RPMI7951 (cell line): Measurements from ENCODE around the gene PIF1. TPM values are rescaled to one million over a fixed set of nuclear protein-coding genes. Genes with fewer than 3 reads are reported as not detected.
"Not testable (repeated sequence)": the region's sequence is repeated elsewhere in the genome, so short reads cannot be mapped to it uniquely, and the experiment has no call there.

Source experiments
- DNase-seq: peaks from one replicate; pipeline ENCODE4 v3.0.0-alpha.2; 2012; ENCODE audit warnings: low read depth
- total RNA-seq: library from RNA; depleted of rRNA; stranded (reverse); fragments of >200 nt; shearing (Covaris generic); gene quantifications from 2 replicates; pipeline ENCODE4 v1.2.3, GENCODE V29; 2014

Gene PIF1
- total RNA-seq, 1 experiment from 2014 or later: 13.8 TPM

GRCh38 chr15:64847876-64848716, 22.6 kb upstream of the PIF1 start:
- no peak for DNase-seq

DNA sequence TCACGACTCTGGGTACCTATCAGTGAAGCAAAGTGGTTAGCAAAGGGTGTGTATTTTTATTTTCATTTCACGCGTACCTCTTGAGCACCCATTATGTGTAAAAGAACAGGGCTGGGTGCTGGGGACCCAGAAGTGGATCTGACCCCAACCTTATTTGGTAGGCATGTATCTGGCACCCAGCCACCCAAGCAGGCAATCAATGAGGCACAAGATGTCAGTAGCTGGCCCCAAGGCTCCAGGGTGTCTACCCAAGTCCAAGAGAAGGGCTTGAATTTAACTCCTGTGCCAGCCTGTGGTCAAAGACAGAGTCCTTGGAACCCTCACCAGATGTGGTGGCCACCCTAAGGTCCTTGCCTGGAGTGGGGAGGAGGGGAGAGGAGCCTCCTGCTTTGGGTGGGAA, 22.0 kb upstream of the PIF1 start:
- DNase-seq: no peak

GRCh38 chr15:64847016-64847415, 21.6 kb upstream of the PIF1 start:
- DNase-seq: no peak

GRCh38 chr15:64845831-64846595, 20.6 kb upstream of the PIF1 start:
- no peak for DNase-seq

GRCh38 chr15:64845183-64845611, 19.8 kb upstream of the PIF1 start:
- peak; percentile 51 for DNase-seq

DNA sequence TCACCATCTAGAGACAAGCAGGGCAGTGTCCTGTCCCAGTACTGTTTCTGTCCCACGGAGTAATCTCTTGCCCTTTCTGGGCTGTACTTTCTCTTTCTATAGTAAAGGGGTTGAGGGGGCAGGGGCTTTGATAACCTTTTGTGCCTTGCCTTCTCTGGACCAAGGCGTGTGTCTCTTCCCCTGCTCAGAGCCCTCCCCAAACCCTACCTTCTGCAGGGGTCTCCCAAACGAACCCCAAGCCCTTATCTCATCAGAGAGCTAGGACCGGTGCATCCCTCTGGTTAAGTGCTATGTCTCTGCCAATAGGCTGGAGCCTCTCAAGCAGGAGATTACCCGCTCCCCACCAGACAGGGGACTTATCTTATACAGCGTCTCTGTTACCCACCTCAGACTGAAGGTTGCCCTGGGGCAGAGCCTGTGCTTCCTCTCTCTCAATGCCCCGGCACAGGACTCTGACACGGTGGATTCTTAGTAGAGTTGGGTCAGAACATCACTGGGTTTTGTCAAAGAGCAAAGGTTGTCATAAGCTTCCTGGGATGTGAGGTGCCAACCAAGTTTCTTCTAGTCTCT, 19.2 kb upstream of the PIF1 start:
- no peak for DNase-seq

DNA sequence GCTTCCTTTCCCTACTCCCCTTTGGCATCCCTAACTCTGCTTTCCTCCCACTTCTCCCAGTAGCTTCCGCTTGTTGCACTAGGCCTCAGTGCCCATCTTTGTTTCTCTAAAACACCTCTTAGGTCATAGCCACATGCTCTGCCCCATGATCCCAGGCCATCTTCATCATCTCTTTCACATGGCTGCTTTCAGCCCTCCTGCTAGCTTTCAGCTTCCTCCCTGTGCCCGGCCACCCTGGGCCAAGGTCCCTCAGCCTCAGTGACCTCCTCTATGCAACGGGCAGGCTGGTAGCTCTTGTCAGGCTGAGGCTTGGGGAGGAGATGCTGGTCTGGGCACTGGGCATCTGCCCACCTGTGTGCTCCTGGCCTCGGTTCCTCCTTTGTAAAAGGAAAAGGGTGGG, 18.5 kb upstream of the PIF1 start:
- DNase-seq: no peak

GRCh38 chr15:64842986-64843561, 17.6 kb upstream of the PIF1 start:
- DNase-seq: peak; percentile 85

- DNase-seq: peak; percentile 47
These were observed 16.9 kb upstream of the PIF1 start for GRCh38 chr15:64842096-64842939.

DNA sequence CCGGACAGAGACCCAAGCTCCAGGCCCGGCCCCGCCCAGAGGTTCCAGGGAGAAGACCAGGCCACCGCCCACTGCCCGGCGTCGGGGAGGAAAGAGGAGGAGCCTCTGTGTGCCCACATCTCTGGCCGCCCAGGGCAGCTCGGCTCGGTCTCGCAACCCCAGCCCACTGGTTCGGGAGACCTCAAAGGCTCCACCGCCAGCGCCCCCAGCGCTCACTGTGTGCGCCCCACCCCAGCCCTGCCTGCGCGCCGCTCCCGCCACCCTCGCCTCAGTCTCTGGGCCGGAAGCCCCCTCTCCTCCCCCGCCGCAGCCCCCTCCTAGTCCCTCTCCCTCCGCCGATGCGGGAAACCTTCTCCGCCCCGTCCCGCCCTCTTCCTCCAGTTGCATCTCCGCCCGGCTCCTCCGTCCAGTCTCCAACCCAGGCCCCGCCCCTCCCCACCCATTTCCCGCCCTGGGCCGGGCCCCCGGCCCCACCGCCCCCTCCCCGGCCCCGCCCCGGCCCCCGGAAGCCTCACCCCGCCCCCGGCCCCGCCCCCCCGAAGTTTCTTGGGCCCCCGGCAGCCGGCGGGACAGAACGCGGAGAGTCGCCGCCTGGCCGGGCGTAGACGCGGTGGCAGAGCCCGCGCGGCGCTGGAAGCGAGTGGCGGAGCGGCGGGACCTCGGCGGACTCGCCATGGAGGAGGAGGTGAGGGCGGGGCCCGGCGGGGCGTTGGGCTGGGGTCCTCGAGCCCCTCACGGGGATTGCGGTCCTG, 16.1 kb upstream of the PIF1 start, which contains the start of gene PLEKHO2:
Gene PLEKHO2, plus strand, starts transcription at position 572 of the 752 bp plus-strand sequence. Its CDS starts 102 bp downstream, at position 674.
- peak; percentile 96 for DNase-seq

DNA sequence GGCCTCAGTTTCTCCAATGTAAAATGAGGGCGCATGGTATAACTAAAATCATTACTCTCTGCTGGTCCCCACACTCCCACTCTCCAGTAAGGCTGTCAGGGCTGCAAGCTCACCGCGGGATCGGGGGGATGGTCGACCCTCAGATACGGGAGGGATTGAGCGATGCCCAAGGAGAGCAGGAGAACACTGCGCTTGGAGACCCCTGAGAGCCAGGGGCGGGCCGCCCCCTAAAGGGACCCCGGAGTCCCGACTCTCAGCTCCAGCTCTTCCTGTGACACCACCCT, 15.6 kb upstream of the PIF1 start:
- DNase-seq: no peak

DNA sequence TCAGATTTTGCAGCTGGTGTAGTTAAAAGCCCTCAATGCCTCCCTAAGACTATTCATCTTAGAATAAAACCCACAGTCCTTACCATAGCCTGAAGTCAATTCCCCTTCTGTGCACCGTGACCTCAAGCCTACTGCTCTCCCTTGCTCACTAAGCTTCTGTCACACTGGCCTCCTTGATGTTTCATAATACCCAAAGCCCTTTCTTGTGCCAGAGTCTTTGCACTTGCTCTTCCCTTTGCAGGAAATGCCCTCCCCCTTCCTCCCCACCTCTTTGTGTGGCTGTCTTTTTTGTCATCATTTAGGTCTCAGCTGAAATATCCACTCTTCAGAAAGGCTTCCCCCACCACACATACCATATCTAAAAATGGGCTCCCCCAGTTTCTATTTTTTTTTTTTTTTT, 12.1 kb upstream of the PIF1 start:
- DNase-seq: no peak

GRCh38 chr15:64836023-64836536, 10.6 kb upstream of the PIF1 start:
- DNase-seq: no peak

GRCh38 chr15:64833690-64834089, 8.2 kb upstream of the PIF1 start:
- no peak for DNase-seq

DNA sequence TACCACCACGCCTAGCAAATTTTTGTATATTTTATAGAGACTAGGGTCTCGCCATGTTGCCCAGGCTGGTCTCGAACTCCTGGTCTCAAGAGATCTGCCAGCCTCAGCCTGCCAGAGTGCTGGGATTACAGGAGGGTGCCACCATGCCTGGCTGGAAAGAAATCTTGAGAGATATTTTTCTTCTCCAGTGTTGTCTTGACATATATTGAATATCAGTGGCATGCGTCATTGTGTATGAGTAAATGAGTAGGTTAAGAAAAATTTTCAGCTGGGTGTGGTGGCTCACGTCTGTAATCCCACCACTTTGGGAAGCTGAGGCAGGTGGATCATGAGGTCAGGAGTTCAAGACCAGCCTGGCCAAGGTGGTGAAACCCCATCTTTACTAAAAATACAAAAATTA, 3.5 kb upstream of the PIF1 start:
- DNase-seq: no peak

GRCh38 chr15:64824929-64825430, 467 bp downstream of the PIF1 start:
- DNase-seq: no peak

- DNase-seq: no peak
These were observed 9.0 kb downstream of the PIF1 start for GRCh38 chr15:64816452-64816851.

DNA sequence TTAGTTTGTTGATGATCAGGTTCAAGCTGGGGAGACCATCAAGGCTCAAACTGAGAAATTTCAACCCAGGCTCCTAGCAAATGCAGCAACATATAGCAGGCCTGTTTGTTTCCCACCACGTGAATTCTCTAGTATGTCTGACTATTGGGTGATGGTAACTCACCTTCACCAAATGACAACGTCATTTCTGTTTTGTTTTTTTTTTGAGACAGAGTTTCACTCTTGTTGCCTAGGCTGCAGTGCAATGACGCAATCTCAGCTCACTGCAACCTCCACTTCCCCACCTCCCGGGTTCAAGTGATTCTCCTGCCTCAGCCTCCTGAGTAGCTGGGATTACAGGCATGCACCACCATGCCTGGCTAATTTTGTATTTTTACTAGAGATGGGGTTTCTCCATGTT, 10.5 kb downstream of the PIF1 start:
- DNase-seq: not testable (repeated sequence)

DNA sequence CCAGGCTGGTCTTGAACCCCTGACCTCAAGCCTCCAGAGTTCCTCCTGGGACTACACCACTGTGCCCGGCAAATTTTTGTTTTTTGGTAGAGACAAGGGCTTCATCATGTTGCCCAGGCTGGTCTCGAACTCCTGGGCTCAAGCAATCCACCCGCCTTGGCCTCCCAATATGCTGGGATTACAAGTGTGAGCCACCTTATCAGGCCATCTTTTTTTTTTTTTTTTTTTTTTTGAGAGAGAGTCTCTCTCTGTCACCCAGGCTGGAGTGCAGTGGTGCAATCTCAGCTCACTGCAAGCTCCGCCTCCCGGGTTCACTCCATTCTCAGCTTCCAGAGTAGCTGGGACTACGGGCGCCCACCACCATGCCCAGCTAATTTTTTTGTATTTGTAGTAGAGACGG, 11.2 kb downstream of the PIF1 start:
- DNase-seq: not testable (repeated sequence)

GRCh38 chr15:64813075-64813474, 12.4 kb downstream of the PIF1 start:
- DNase-seq: peak; percentile 67
